OCI-M2 (cell line): ENCODE measurements around the gene AURKAIP1.

ENCODE experiments used
- DNase-seq: peaks from one replicate; lab custom pipeline; 2025; ENCODE audit not compliant: unreplicated experiment; lab: John Stamatoyannopoulos, UW

The AURKAIP1 gene

DNA sequence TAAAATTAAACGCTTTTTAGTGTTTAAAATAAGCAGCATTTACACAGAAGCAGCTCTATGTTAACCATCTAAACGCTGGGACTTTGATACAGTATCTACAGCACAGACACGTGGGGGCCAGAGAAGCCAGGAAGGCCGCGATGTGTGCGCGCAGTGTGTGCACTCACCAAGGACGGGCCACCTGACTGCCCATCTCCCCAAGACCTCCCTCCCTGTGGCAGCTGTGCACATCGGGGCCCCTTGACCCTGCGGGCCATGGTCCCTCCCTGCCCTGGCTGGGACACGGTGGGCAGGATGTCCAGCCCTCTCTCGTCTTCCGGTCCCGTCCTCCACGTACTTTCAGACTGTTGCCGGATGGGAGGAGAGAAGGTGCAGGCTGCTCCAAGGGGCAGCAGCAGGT is 39.7 kb downstream of the AURKAIP1 start:
- no peak for DNase-seq

GRCh38 chr1:1334835-1335234 is 40.2 kb downstream of the AURKAIP1 start:
- no peak for DNase-seq

DNA sequence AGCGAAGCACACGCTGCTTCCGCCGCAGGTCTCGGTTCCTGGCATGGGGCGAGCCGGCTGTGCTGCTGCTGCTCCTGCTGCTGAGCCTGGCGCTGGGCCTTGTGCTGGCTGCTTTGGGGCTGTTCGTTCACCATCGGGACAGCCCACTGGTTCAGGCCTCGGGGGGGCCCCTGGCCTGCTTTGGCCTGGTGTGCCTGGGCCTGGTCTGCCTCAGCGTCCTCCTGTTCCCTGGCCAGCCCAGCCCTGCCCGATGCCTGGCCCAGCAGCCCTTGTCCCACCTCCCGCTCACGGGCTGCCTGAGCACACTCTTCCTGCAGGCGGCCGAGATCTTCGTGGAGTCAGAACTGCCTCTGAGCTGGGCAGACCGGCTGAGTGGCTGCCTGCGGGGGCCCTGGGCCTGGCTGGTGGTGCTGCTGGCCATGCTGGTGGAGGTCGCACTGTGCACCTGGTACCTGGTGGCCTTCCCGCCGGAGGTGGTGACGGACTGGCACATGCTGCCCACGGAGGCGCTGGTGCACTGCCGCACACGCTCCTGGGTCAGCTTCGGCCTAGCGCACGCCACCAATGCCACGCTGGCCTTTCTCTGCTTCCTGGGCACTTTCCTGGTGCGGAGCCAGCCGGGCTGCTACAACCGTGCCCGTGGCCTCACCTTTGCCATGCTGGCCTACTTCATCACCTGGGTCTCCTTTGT is 41.3 kb downstream of the AURKAIP1 start:
- no peak for DNase-seq

GRCh38 chr1:1332774-1333480 is 42.1 kb downstream of the AURKAIP1 start:
- DNase-seq = no peak

GRCh38 chr1:1332031-1332755 is 42.8 kb downstream of the AURKAIP1 start:
- no peak for DNase-seq

DNA sequence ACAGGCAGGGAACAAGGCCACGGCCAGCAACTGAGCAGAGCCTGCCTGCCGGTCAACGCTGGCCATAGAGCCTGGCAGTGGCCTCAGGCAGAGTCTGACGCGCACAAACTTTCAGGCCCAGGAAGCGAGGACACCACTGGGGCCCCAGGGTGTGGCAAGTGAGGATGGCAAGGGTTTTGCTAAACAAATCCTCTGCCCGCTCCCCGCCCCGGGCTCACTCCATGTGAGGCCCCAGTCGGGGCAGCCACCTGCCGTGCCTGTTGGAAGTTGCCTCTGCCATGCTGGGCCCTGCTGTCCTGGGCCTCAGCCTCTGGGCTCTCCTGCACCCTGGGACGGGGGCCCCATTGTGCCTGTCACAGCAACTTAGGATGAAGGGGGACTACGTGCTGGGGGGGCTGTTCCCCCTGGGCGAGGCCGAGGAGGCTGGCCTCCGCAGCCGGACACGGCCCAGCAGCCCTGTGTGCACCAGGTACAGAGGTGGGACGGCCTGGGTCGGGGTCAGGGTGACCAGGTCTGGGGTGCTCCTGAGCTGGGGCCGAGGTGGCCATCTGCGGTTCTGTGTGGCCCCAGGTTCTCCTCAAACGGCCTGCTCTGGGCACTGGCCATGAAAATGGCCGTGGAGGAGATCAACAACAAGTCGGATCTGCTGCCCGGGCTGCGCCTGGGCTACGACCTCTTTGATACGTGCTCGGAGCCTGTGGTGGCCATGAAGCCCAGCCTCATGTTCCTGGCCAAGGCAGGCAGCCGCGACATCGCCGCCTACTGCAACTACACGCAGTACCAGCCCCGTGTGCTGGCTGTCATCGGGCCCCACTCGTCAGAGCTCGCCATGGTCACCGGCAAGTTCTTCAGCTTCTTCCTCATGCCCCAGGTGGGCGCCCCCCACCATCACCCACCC is 43.7 kb downstream of the AURKAIP1 start, which contains the start of gene TAS1R3:
Gene TAS1R3, plus strand, starts transcription at position 213 of the 898 bp plus-strand sequence. Its CDS starts 66 bp downstream, at position 279.
- DNase-seq = no peak

GRCh38 chr1:1330366-1331067 is 44.5 kb downstream of the AURKAIP1 start:
- DNase-seq = no peak

- no peak for DNase-seq
These were observed 45.5 kb downstream of the AURKAIP1 start for GRCh38 chr1:1329304-1330210.

- no peak for DNase-seq
These were observed 46.8 kb downstream of the AURKAIP1 start for GRCh38 chr1:1328254-1328653.

DNA sequence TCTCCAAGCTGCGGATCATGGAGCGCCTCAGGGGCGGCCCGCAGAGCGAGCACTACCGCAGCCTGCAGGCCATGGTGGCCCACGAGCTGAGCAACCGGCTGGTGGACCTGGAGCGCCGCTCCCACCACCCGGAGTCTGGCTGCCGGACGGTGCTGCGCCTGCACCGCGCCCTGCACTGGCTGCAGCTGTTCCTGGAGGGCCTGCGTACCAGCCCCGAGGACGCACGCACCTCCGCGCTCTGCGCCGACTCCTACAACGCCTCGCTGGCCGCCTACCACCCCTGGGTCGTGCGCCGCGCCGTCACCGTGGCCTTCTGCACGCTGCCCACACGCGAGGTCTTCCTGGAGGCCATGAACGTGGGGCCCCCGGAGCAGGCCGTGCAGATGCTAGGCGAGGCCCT is 47.7 kb downstream of the AURKAIP1 start:
- DNase-seq = no peak

DNA sequence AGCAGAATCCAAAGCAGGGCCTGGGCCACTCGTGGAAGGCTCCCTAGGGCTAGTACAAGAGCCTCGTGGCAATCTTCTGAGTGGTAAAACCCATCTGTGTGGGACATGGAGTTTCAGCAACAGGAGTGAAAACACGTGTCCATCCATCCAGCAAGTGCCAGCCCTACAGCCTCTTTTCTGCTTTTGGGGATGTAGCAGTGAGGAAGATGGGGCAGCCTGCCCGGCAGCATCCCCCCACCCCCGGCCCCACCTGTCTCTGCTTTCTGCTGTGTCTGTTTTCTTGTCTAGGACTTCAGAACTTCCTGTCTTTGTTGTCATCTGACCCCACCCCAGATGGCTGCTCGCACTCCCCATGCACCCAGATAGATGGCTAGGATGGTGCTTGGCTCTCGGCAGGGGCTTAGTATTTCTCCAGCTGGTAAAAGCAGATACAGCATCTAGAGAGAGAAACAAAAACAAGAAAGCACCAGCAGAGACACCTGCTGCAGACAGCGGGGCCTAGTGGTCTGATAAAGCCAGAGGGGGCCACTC is 48.9 kb downstream of the AURKAIP1 start:
- no peak for DNase-seq

DNA sequence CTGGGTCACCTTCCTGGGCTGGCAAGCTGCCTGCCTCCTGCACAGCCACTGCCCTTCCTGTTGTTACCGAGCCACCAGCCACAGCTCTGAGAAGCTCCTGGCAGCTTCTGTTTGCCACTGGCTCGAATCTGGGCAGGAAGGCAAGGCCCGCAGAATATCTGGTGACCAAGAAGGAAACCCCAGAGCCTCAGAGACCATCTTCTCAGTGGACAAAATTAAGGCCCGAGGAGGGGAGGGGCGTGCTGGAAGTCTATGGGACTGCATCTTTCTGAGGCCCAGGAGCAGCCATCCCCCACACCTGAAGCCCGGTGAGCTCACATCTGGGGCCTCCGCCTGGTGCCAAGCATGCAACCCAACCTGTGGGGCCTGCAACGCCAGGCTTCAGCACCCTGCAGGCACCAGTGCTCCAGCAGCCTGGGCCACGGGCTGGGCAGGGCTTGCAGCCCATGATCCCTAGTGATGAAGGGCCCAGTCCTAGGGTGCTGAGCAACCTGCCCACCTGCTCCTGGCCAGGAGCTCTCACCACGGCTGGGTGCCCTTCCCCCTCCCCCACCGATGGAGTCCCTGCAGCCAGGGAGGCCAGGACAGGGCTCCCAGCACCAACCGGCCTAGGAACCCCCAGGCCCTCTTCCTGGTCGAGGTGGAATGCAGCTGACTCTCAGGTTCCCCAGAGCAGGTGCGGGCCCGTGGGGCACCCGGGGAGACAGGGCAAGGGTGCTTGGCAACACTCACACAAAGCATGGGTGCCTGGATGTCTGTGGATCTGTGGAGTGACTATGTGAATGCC is 49.5 kb downstream of the AURKAIP1 start:
- no peak for DNase-seq

- peak; percentile 29 for DNase-seq
These were observed 50.3 kb downstream of the AURKAIP1 start, which contains the start of the genes CPTP and INTS11 for GRCh38 chr1:1324524-1325287. CPTP (plus strand) TSS chr1:1324802; CDS start chr1:1326911, 2,109 bp downstream. INTS11 (minus strand) TSS chr1:1324660; CDS start chr1:1324608, 52 bp downstream.

- no peak for DNase-seq
These were observed 50.9 kb downstream of the AURKAIP1 start for GRCh38 chr1:1324084-1324523.
